ENCODE measurements around the gene FOXO6. TPM values are rescaled to one million over a fixed set of nuclear protein-coding genes. Genes with fewer than 3 reads are reported as not detected.

FOXO6 gene
- total RNA-seq, 1 experiment from 2014 or later: 0.05 TPM

DNA sequence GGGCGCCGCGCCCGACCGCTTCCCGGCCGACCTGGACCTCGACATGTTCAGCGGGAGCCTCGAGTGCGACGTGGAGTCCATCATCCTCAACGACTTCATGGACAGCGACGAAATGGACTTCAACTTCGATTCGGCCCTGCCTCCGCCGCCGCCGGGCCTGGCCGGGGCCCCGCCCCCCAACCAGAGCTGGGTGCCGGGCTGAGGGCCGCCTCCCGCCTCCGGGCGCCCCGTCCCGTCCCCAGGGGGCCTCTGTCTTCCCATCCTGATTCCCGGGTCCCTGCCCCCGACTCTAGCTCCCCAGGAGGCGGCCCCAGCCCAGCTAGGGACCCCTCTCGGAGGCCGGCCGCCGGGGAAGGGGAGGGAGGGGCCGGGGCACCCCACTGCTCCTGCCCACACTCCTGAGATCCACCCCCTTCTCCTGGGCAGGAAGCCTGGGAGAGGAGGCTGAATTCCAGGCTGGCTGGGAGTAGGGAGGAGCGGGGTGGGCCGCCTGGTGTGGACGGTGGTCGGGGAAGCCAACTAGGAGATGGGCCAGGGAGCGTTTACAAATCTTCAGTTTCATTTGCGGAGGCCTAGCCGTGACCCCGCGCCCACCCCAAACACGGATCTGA lies 21.4 kb downstream of the FOXO6 start:
- Histone ChIP-seq H3K27me3 (replicated peaks) (peaks cover 15% of the 10 kb centered on the region), H3K27ac (peak overlapping the region; percentile 73), H3K4me1 (replicated peaks) (peaks cover 20% of the 10 kb centered on the region), H3K9me3 (replicated peaks) (no peaks in the 10 kb centered on the region), H3K36me3 (no peaks in the 10 kb centered on the region), H3K4me3 (peak overlapping the region; percentile 52)
- peak; percentile 68 to 72 for DNase-seq (ENCODE audit: low read depth in 1 of 2, low spot score in 2 of 2)

DNA sequence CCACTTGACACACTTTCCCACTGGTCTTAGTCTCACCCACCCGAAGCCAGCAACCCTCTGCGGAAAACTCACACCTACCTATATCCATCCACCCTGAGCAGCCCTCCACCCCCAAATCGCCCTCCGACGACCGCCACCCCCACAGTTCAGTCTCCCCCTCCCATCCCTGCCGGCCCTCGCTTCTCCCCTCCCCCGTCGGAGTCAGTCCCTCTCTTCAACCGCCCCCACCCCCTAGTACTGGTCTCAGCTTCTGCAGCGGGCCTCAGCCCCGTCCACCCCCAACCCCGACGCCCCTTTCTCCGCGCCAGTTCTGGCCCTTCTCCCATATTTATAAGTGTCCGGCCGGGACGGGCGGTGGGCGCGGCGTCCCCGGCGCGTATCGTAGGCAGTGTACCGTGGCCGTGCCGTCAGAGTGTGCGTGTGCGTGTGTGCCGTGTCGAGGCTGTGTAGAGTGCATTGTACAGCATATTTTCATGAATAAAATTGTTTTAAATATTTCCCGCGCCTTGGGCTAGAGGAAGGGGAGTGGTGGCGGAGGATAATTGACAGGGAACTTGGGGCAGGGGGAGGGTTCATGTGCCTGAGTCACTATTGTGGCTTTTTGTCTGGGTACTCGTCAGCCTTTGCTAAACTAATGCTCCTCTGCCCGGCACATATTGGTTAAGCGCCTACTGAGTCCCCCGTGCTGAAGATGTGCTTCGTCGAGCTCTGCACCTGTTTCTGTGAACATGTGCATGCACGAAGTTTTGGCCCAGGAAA lies 22.0 kb downstream of the FOXO6 start:
- peak in 1 of 2 experiments; percentile 28 for DNase-seq (ENCODE audit: low read depth in 1 of 2, low spot score in 2 of 2)
- H3K36me3 ChIP-seq: no peaks in the 10 kb centered on the region
- peak overlapping the region; percentile 73 for H3K27ac ChIP-seq
- peaks cover 20% of the 10 kb centered on the region for H3K4me1 ChIP-seq (replicated peaks)
- peaks cover 15% of the 10 kb centered on the region for H3K27me3 ChIP-seq (replicated peaks)
- H3K4me3 ChIP-seq: peak overlapping the region; percentile 52
- H3K9me3 ChIP-seq (replicated peaks): no peaks in the 10 kb centered on the region

DNA sequence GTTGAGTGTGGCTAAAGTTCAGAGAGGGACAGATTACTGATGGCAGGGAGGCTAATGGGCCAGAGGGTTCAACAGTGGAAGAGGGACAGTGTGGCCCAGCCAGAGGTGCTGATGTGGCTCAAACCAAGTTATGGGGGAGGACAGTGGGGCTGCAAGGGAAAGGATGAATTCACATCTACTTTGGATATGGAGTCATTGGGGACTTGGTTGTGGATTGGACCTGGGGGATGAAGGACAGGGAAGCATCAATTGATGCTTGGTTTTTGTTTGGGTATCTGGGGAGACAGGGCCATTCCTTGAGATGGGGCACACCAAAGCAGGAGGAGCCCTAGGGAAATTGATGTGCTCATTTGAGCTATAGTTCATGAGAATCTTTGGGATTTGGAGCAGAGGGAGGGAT lies 23.3 kb downstream of the FOXO6 start:
- H3K4me1 ChIP-seq (replicated peaks): peaks cover 20% of the 10 kb centered on the region
- no peak for DNase-seq (ENCODE audit: low read depth in 1 of 2, low spot score in 2 of 2)

DNA sequence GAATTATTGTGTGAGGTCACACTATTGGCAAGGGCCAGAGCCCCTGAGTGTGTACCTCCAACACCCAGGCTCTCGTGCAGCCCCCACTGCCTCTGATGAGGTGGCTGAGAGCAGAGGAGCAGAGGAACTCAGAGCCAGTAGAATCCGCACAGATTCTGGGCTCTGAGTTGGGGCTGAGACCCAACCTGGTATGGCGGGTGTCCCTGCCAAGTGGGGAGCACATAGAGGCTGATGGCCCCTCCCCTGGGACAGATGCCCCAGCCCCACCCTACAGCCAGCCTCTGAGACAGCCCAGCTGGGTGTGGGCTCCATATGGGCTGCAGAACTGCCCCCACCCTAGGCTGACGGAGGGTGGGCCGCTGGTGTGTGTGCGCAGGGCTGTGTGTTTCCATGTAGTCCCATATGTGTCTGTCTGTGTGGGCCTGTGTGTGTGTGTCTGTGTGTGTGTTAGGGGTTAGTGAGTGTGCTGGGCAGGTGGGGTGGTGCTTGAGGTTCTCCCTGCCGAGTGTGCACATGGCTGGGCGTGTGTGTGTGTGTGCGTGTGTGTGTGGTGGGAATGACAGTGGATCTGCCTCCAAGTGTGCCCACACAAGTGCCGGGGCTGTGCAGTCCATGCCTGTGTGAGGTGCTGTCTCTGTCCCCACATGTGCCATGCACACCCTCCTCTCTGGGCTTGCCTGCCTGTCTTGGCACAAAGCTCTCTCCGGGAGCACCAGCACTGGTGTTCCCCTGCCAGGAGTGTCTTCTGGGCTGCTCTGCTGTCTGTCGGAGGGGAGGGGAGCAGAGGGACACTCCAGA lies 24.4 kb downstream of the FOXO6 start:
- Histone ChIP-seq H3K27me3 (replicated peaks) (peaks cover 15% of the 10 kb centered on the region), H3K36me3 (no peaks in the 10 kb centered on the region), H3K4me3 (no peak overlapping the region), H3K4me1 (replicated peaks) (peaks cover 20% of the 10 kb centered on the region), H3K27ac (no peak overlapping the region), H3K9me3 (replicated peaks) (no peaks in the 10 kb centered on the region)
- DNase-seq (ENCODE audit: low read depth in 1 of 2, low spot score in 2 of 2): no peak

More for the DNA sequence above, 23.3 kb downstream of the FOXO6 start:
- peaks cover 15% of the 10 kb centered on the region for H3K27me3 ChIP-seq (replicated peaks)
- no peaks in the 10 kb centered on the region for H3K9me3 ChIP-seq (replicated peaks)
- no peaks in the 10 kb centered on the region for H3K36me3 ChIP-seq
- no peak overlapping the region for H3K4me3 ChIP-seq
- no peak overlapping the region for H3K27ac ChIP-seq

DNA sequence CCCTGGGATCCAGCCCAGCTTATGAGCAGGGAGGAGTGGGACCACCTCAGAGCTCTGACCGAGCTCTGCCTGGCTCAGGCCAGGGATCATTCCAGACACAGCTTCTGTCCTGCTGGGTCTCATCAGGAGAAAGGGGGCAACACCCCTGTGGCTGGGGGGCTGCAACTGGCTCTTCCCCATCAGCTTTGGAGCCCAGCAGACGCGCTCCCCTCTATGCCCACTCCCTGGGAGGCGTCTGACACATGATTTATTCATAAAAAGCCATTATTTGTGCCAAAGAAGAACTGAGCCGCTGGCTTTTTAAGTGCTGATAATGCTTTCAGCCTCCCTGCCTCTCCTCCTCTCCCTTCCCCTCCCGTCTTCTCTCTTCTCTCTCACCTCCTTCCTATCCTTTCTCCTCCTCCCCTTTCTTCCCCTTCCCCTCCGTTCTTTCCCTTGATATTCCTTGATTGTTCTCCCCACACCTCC lies 25.0 kb downstream of the FOXO6 start:
- H3K27me3 ChIP-seq (replicated peaks): peaks cover 15% of the 10 kb centered on the region

DNA sequence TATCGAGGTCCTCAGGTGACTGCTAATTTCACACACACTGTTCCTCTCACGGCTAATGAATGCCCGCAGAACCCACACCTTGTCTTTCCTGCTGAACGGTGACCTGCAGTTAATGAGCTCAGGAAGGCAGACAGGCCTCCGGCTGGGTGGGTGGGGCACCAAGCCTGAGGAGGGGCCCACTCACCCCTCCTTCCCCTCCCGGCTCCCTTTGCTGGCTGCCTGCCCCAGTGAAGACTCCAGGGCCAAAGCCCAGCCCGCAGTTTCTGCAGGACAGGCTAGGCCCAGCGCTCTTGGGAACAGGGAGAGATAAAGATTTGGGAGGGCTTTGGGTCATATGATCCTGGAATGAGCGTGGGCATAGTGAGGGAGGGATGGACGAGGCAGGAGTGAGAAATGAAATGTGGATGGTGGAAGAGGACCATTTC lies 26.4 kb downstream of the FOXO6 start:
- Histone ChIP-seq H3K27ac (no peak overlapping the region), H3K27me3 (replicated peaks) (peaks cover 13% of the 10 kb centered on the region), H3K4me1 (replicated peaks) (peaks cover 12% of the 10 kb centered on the region), H3K36me3 (no peaks in the 10 kb centered on the region), H3K9me3 (replicated peaks) (no peaks in the 10 kb centered on the region), H3K4me3 (no peak overlapping the region)
- DNase-seq (ENCODE audit: low read depth in 1 of 2, low spot score in 2 of 2): no peak

More for the DNA sequence above, 25.0 kb downstream of the FOXO6 start:
- no peak overlapping the region for H3K27ac ChIP-seq
- H3K4me3 ChIP-seq: no peak overlapping the region
- H3K4me1 ChIP-seq (replicated peaks): peaks cover 20% of the 10 kb centered on the region
- no peaks in the 10 kb centered on the region for H3K9me3 ChIP-seq (replicated peaks)
- no peaks in the 10 kb centered on the region for H3K36me3 ChIP-seq
- no peak for DNase-seq (ENCODE audit: low read depth in 1 of 2, low spot score in 2 of 2)

DNA sequence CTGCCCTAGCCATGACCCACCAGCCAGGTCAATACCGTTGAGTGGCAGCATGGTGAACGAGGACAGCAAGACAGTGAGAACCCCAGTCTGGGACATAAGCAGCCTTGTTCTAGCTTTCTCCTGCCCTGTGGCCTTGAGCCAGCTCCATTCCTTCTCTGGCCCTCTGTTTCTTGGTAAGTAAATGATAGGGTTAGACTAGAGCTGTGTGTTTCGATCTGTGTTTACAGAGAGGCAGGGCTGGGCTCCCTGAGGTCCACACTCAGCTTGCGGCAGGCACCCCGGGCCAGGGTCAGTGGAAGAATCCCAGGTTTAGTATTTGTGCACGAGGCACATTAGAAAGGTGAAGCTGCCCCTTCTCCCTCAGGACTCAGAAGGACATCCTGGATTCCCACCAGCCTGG lies 27.3 kb downstream of the FOXO6 start:
- Histone ChIP-seq H3K9me3 (replicated peaks) (no peaks in the 10 kb centered on the region), H3K4me1 (replicated peaks) (peaks cover 5% of the 10 kb centered on the region), H3K27ac (no peak overlapping the region), H3K4me3 (no peak overlapping the region), H3K36me3 (no peaks in the 10 kb centered on the region), H3K27me3 (replicated peaks) (peaks cover 13% of the 10 kb centered on the region)
- DNase-seq (ENCODE audit: low read depth in 1 of 2, low spot score in 2 of 2): no peak

DNA sequence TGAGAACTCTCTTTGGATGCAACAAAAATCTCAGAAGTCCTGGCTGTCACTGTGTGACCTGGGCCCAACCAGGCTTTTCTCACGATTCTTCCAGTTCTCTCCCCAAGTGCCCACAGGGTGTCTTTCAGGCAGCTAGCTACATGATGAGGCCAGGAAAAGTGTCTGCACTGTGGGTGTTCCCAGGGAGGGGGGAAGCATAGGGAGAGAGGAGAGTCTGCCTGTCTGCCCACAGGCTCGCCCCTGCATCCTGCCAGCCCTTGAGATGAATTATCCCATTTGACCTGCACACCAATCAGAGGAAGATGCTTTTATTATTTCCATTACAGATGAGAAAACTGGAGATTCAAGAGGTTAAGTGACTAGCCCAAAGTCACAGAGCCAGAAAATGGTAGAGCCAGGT lies 27.8 kb downstream of the FOXO6 start:
- Histone ChIP-seq H3K4me3 (no peak overlapping the region), H3K9me3 (replicated peaks) (no peaks in the 10 kb centered on the region), H3K27ac (no peak overlapping the region), H3K36me3 (no peaks in the 10 kb centered on the region), H3K27me3 (replicated peaks) (peaks cover 13% of the 10 kb centered on the region), H3K4me1 (replicated peaks) (peaks cover under 1% of the 10 kb centered on the region; the same call in 1 of the 2 replicates)
- DNase-seq (ENCODE audit: low read depth in 1 of 2, low spot score in 2 of 2): no peak

DNA sequence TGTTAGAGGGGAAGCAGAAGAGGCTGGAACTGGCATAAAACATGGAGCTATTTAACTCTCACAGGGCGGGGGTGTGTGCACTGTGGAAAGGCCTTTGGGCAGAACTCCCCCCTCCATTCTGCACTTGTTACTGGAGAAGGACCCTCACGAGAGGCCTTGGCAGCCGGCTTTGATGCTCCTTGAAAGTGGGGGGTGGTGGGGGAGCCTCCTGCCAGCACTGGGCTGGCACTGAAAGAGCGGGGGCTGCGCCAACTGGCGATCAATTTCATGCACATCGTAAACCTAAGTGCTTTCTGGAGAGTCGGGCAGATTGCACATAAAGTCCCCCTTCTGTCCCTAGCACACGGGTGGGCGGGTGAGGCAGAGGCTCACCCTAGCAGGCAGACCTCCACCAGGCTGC lies 28.9 kb downstream of the FOXO6 start:
- DNase-seq (ENCODE audit: low read depth in 1 of 2, low spot score in 2 of 2): no peak
- Histone ChIP-seq H3K27ac (no peak overlapping the region), H3K36me3 (no peaks in the 10 kb centered on the region), H3K27me3 (replicated peaks) (peaks cover 12% of the 10 kb centered on the region), H3K4me1 (replicated peaks) (no peaks in the 10 kb centered on the region), H3K9me3 (replicated peaks) (no peaks in the 10 kb centered on the region), H3K4me3 (no peak overlapping the region)

DNA sequence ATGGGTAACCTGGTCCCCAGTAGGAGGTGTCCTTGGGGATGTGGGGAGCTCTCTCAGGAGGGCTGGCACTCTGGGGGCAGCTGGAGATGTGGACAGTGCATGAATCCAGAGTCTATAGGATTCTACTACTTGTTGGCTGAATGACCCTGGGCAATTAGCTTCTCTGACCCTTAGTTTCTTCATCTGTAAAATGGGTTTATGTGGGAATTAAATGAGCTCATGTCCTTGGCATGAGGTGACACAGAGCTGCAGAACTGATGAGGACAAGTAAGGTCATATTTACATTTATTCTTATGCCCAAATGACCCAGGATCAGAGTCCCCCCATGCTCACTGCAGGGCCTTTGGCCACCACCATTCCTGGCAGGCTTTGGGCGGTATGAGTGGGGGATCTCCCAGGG lies 29.3 kb downstream of the FOXO6 start:
- H3K9me3 ChIP-seq (replicated peaks): no peaks in the 10 kb centered on the region
- H3K27ac ChIP-seq: no peak overlapping the region
- DNase-seq (ENCODE audit: low read depth in 1 of 2, low spot score in 2 of 2): no peak
- H3K27me3 ChIP-seq (replicated peaks): peaks cover 9% of the 10 kb centered on the region
- H3K4me1 ChIP-seq (replicated peaks): no peaks in the 10 kb centered on the region
- no peak overlapping the region for H3K4me3 ChIP-seq
- no peaks in the 10 kb centered on the region for H3K36me3 ChIP-seq

DNA sequence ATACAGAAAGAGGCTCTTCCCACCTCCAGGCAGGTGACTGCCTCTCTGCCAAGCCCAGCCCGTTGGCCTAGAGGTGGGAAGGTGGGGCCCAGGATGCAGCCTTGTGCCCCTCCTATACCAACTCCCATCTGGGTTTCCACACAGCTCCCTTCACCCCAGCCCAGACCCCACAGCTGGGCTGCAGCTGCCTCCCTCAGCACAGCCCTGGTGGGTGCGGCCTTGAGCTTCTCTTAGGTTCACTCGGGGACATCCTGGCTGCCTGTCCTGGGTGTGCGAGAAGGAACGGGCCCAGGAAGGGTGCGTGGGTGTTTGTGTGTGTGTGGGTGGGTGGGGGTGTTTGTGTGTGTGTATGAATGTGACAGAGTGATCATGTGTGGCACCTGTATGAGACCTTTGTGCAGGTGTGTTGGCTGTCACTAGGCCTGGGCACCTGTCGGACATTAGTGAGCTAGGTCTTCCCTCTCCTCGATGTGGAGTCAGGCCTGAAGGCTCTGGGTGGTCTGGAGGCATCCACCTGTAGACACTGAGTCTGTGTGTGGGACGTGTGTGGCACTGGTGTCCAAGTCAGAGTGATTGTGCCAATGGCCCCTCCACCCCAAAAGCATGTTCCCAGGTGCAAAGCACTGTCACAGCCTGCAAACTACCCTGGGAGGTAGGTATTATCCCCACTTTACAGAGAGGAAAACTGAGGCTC lies 30.7 kb downstream of the FOXO6 start:
- peaks cover 4% of the 10 kb centered on the region for H3K27me3 ChIP-seq (replicated peaks)
- no peak for DNase-seq (ENCODE audit: low read depth in 1 of 2, low spot score in 2 of 2)
- no peaks in the 10 kb centered on the region for H3K4me1 ChIP-seq (replicated peaks)
- H3K27ac ChIP-seq: no peak overlapping the region
- H3K36me3 ChIP-seq: no peaks in the 10 kb centered on the region
- H3K4me3 ChIP-seq: no peak overlapping the region
- H3K9me3 ChIP-seq (replicated peaks): no peaks in the 10 kb centered on the region

DNA sequence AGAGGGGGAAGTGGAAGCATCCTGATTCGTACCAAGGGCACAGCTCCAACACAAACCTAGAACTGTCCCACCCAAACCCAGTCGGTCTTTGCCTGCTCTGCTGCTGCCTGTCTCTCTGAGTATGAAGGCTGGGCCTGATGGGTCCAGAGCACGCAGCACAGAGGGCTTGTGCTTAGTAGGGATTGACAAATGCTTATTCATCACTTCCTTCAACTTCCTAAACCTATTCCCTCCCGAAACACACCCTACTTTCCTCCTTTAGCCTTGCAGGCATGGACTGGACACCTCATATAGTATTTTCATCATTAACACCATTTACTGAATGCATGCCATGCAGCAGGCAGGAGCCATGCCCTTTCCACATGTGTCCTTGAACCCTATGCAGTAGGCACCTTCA lies 31.3 kb downstream of the FOXO6 start:
- no peak for DNase-seq (ENCODE audit: low read depth in 1 of 2, low spot score in 2 of 2)
- H3K4me3 ChIP-seq: no peak overlapping the region
- H3K36me3 ChIP-seq: no peaks in the 10 kb centered on the region
- no peaks in the 10 kb centered on the region for H3K9me3 ChIP-seq (replicated peaks)
- no peaks in the 10 kb centered on the region; the same call in 1 of the 2 replicates for H3K27me3 ChIP-seq (replicated peaks)
- H3K27ac ChIP-seq: no peak overlapping the region
- no peaks in the 10 kb centered on the region for H3K4me1 ChIP-seq (replicated peaks)

DNA sequence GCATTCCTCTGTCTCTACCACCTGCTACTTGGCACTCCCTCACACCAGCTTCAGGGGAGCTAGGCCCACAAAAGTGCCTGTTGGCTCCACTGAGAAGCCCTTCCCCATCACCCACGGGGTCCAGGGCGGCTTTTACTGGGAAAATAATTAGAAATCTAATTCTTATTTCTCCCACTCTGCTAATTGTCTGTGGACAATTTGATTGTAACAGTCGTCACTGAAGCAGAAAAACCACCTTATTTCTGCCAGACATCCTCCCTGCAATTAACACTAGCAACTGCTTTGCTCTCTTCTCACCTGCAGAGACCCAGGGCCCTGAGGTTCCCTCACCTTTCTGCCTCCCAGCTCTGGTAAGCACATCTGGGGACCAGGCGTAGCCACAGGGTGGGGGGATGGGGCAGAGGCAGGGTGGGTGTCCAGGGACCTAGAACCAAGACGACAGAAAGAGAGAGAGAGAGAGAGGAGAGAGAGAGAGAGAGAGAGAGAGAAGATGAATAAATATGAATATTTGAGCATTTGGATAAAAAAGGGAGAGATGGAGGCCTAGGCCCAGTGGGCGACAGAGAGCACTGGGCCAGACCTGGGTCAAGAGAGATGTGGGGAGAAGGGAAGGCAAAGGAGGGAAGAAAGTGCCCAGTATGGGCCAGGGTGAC lies 32.6 kb downstream of the FOXO6 start:
- Histone ChIP-seq H3K9me3 (replicated peaks) (no peaks in the 10 kb centered on the region), H3K27me3 (replicated peaks) (no peaks in the 10 kb centered on the region; the same call in 1 of the 2 replicates), H3K4me1 (replicated peaks) (no peaks in the 10 kb centered on the region), H3K27ac (no peak overlapping the region), H3K4me3 (no peak overlapping the region), H3K36me3 (no peaks in the 10 kb centered on the region)
- no peak for DNase-seq (ENCODE audit: low read depth in 1 of 2, low spot score in 2 of 2)

All from SJSA1 (cell line).